MCF 10A (cell line): ENCODE data around the gene NDUFS8. TPM values are rescaled to one million over a fixed set of nuclear protein-coding genes. Genes with fewer than 3 reads are reported as not detected.
A peak's percentile ranks its signal among the peaks of the same experiment; 100 is the strongest.

Experiments used
- BruUV-seq: library from RNA; stranded (reverse); fragments of 400-500 nt; replicated peaks from 2 replicates; lab custom pipeline; 2021; lab: Mats Ljungman, UMichigan
- CTCF ChIA-PET: fragments of 300-600 bp; sonication (Branson Sonifier 250); formaldehyde crosslinking; extraction: SDS; loops from one replicate; lab custom pipeline; 2021; ENCODE audit warnings: antibody characterized with exemption, inconsistent platforms; lab: Yijun Ruan, JAX
- POLR2A ChIA-PET: fragments of 300-600, 350-650 bp; sonication (Branson Sonifier 250); formaldehyde crosslinking; extraction: SDS; loops from one replicate; lab custom pipeline; 2020; ENCODE audit warnings: antibody characterized with exemption, inconsistent platforms; lab: Yijun Ruan, JAX
- DNase-seq: peaks from one replicate; pipeline ENCODE4 v3.0.0-alpha.2; 2018; ENCODE audit not compliant: unreplicated experiment
- H3K27ac Mint-ChIP-seq: one replicate; pipeline ENCODE4 v1.8.0; 2022; ENCODE audit warnings: mild to moderate bottlenecking, low read depth, mixed read lengths; ENCODE audit not compliant: unreplicated experiment
- H3K27me3 Mint-ChIP-seq: one replicate; pipeline ENCODE4 v1.8.0; 2022; ENCODE audit warnings: mixed read lengths; ENCODE audit not compliant: insufficient read depth, unreplicated experiment
- H3K36me3 Mint-ChIP-seq: one replicate; pipeline ENCODE4 v1.8.0; 2022; ENCODE audit warnings: mild to moderate bottlenecking, moderate library complexity, mixed read lengths; ENCODE audit not compliant: insufficient read depth, unreplicated experiment
- H3K4me1 Mint-ChIP-seq: one replicate; pipeline ENCODE4 v1.8.0; 2022; ENCODE audit warnings: mixed read lengths; ENCODE audit not compliant: insufficient read depth, unreplicated experiment
- H3K4me3 Mint-ChIP-seq: one replicate; pipeline ENCODE4 v1.8.0; 2022; ENCODE audit warnings: mild to moderate bottlenecking, moderate library complexity, mixed read lengths; ENCODE audit not compliant: unreplicated experiment
- H3K9me3 Mint-ChIP-seq: one replicate; pipeline ENCODE4 v1.8.0; 2022; ENCODE audit warnings: mixed read lengths; ENCODE audit not compliant: unreplicated experiment
- intact Hi-C: fragments of 100-400 bp; cut with micrococcal nuclease; formaldehyde crosslinking; loops from 2 replicates; pipeline ENCODE4 v1.14.1; 2022
- total RNA-seq: library from RNA; stranded (reverse); gene quantifications from 2 replicates; pipeline ENCODE4 v1.2.3, GENCODE V29; 2022
- TF ChIP-seq, protein P1 (sequence below): fragments of 200-600 bp; IDR thresholded peaks from one replicate; pipeline ENCODE4 v1.8.0; 2022; ENCODE audit warnings: antibody characterized with exemption, mild to moderate bottlenecking; ENCODE audit not compliant: unreplicated experiment

NDUFS8 gene
- total RNA-seq, 1 experiment from 2014 or later: 211 TPM

DNA sequence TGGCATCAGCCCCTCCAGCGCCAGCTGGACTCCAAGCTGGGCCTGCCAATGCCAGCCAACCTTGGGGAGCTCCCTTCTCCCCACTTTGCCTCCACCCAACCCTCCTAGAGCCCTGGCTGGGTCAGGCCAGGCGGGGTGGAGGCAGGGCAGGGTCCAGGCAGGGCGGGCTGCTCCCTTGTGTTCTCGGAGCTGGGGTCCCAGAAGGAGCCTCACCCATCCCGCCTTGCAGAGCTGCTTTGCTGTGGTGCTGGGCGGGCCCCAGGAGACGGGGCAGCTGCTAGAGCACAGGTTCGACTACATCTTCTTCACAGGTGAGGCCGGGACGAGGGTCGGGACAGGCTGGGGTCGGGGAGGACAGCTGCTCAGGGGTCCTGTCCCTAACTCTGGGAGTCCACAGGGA, 11.0 kb upstream of the NDUFS8 start:
- TF ChIP-seq, protein P1, sequence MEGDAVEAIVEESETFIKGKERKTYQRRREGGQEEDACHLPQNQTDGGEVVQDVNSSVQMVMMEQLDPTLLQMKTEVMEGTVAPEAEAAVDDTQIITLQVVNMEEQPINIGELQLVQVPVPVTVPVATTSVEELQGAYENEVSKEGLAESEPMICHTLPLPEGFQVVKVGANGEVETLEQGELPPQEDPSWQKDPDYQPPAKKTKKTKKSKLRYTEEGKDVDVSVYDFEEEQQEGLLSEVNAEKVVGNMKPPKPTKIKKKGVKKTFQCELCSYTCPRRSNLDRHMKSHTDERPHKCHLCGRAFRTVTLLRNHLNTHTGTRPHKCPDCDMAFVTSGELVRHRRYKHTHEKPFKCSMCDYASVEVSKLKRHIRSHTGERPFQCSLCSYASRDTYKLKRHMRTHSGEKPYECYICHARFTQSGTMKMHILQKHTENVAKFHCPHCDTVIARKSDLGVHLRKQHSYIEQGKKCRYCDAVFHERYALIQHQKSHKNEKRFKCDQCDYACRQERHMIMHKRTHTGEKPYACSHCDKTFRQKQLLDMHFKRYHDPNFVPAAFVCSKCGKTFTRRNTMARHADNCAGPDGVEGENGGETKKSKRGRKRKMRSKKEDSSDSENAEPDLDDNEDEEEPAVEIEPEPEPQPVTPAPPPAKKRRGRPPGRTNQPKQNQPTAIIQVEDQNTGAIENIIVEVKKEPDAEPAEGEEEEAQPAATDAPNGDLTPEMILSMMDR: no peak
- H3K27ac Mint-ChIP-seq: no peak overlapping the region
- no peak for DNase-seq
- ChIA-PET POLR2A (interaction anchor here (0.6 to 6.4 kb wide), 3 partner anchors 10 to 666 kb away, joined by 3 to 46 read pairs (median 3); partner anchors contain the start of genes ALDH3B1 and POLD4), CTCF (interaction anchor here (0.6 to 4.1 kb wide), 2 partner anchors 9 to 279 kb away, joined by 4 to 34 read pairs; partner anchors contain the start of gene ALDH3B1)
- H3K27me3 Mint-ChIP-seq: no peaks in the 10 kb centered on the region
- no peak overlapping the region for H3K4me3 Mint-ChIP-seq
- H3K36me3 Mint-ChIP-seq: peaks cover 73% of the 10 kb centered on the region
- H3K9me3 Mint-ChIP-seq: no peaks in the 10 kb centered on the region
- intact Hi-C loops: no loop called here
- peaks cover 51% of the 10 kb centered on the region for H3K4me1 Mint-ChIP-seq
- no TSS peak for BruUV-seq

- TF ChIP-seq, protein P1: peak; percentile 25
- Mint-ChIP-seq H3K4me1 (peaks cover 44% of the 10 kb centered on the region), H3K4me3 (no peak overlapping the region), H3K9me3 (no peaks in the 10 kb centered on the region), H3K27ac (peak overlapping the region; percentile 92), H3K27me3 (no peaks in the 10 kb centered on the region), H3K36me3 (peaks cover 70% of the 10 kb centered on the region)
- BruUV-seq: no TSS peak
- CTCF ChIA-PET: interaction anchor here (0.6 to 4.1 kb wide), 7 partner anchors 9 to 365 kb away, joined by 3 to 34 read pairs (median 3); partner anchors contain the start of gene ALDH3B1
- POLR2A ChIA-PET: interaction anchor here (0.6 to 6.4 kb wide), 4 partner anchors 11 to 334 kb away, joined by 3 to 46 read pairs (median 3); partner anchors contain the start of gene ALDH3B1
- peak; percentile 90 for DNase-seq
- intact Hi-C loops: no loop called here
Measured at GRCh38 chr11:68020575-68020974, 9.9 kb upstream of the NDUFS8 start.

DNA sequence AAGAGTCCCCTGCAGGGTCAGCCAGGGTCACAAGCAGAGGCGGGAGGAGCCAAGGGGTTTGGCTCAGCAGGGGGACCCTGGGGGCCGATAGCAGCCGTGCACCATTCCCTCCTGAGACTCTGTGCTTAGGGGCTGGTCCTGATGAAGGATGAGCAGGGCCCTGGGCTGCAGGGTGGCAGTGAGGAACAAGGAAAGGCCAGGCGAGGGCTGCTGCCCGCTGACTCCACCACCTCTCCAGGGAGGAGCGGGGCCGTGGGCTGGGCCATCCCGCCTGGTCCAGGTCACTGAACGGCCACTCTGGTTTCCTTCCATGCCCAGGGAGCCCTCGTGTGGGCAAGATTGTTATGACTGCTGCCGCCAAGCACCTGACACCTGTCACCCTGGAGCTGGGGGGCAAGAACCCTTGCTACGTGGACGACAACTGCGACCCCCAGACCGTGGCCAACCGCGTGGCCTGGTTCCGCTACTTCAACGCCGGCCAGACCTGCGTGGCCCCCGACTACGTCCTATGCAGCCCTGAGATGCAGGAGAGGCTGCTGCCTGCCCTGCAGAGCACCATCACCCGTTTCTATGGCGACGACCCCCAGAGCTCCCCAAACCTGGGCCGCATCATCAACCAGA, 9.2 kb upstream of the NDUFS8 start:
- POLR2A ChIA-PET: interaction anchor here (1.1 to 6.4 kb wide), 3 partner anchors 9 to 152 kb away, joined by 3 to 46 read pairs (median 5); partner anchors contain the start of genes ALDH3B1 and NDUFS8
- H3K4me1 Mint-ChIP-seq: peaks cover 40% of the 10 kb centered on the region
- intact Hi-C loops: loop anchor here (1.0 kb wide), 1 partner anchor 12 kb away; no protein-coding TSS in a partner anchor

More for the DNA sequence above, 9.2 kb upstream of the NDUFS8 start:
- H3K4me3 Mint-ChIP-seq: no peak overlapping the region
- H3K36me3 Mint-ChIP-seq: peaks cover 74% of the 10 kb centered on the region
- CTCF ChIA-PET: interaction anchor here (0.6 to 4.1 kb wide), 6 partner anchors 11 to 430 kb away, joined by 3 to 34 read pairs (median 3); partner anchors contain the start of gene ALDH3B1
- no TSS peak for BruUV-seq
- peak; percentile 73 for DNase-seq
- TF ChIP-seq, protein P1: peak; percentile 50
- no peaks in the 10 kb centered on the region for H3K27me3 Mint-ChIP-seq
- peak overlapping the region; percentile 92 for H3K27ac Mint-ChIP-seq
- no peaks in the 10 kb centered on the region for H3K9me3 Mint-ChIP-seq
